Loucy (cell line): Measurements from ENCODE around the gene GPR45.

Experiments used
- H2AFZ ChIP-seq: fragments of 200-600 bp; sonication (generic); 2 replicates; pipeline ENCODE4 v1.6.0; 2016; ENCODE audit warnings: antibody characterized with exemption, mild to moderate bottlenecking, low read length, moderate library complexity
- H3F3A ChIP-seq: fragments of 200-600 bp; 2 replicates; pipeline ENCODE4 v1.6.0; 2016; ENCODE audit warnings: antibody characterized with exemption, low read depth, mild to moderate bottlenecking
- H3K27me3 ChIP-seq: fragments of 200-600 bp; sonication (generic); 2 replicates; pipeline ENCODE4 v1.6.1; 2014; ENCODE audit warnings: low read length, mild to moderate bottlenecking; ENCODE audit not compliant: insufficient read depth, poor library complexity, severe bottlenecking
- H3K36me3 ChIP-seq: fragments of 200-600 bp; sonication (generic); 2 replicates; pipeline ENCODE4 v1.6.1; 2016; ENCODE audit warnings: low read length; ENCODE audit not compliant: insufficient read depth
- H3K4me1 ChIP-seq: fragments of 200-600 bp; sonication (generic); 2 replicates; pipeline ENCODE4 v1.5.1; 2014; ENCODE audit warnings: low read length, mild to moderate bottlenecking; ENCODE audit not compliant: insufficient read depth, poor library complexity, severe bottlenecking
- H3K4me2 ChIP-seq: fragments of 200-600 bp; sonication (generic); 2 replicates; pipeline ENCODE4 v1.6.0; 2014; ENCODE audit warnings: antibody characterized with exemption, low read length, low read depth, mild to moderate bottlenecking; ENCODE audit not compliant: poor library complexity, severe bottlenecking
- H3K4me3 ChIP-seq: fragments of 200-600 bp; sonication (generic); 2 replicates; pipeline ENCODE4 v1.5.1; 2014; ENCODE audit warnings: low read length, mild to moderate bottlenecking, mixed read lengths; ENCODE audit not compliant: poor library complexity, severe bottlenecking
- H3K79me2 ChIP-seq: fragments of 200-600 bp; sonication (generic); 2 replicates; pipeline ENCODE4 v1.6.1; 2014; ENCODE audit warnings: low read length; ENCODE audit not compliant: insufficient read depth
- H3K9ac ChIP-seq: fragments of 200-600 bp; sonication (generic); 2 replicates; pipeline ENCODE4 v1.6.0; 2014; ENCODE audit warnings: mild to moderate bottlenecking, low read depth, low read length, moderate library complexity; ENCODE audit not compliant: poor library complexity, severe bottlenecking
- H3K9me2 ChIP-seq: fragments of 200-600 bp; sonication (generic); replicated peaks from 2 replicates; pipeline ENCODE4 v1.6.1; 2016; ENCODE audit warnings: low read depth, low read length, mixed read lengths
- H3K9me3 ChIP-seq: fragments of 200-600 bp; sonication (generic); 2 replicates; pipeline ENCODE4 v1.6.1; 2014; ENCODE audit warnings: mild to moderate bottlenecking, antibody characterized with exemption, low read length, low read depth; ENCODE audit not compliant: insufficient read depth
- H4K20me1 ChIP-seq: fragments of 200-600 bp; sonication (generic); 2 replicates; pipeline ENCODE4 v1.6.0; 2014; ENCODE audit warnings: antibody characterized with exemption, low read length, mild to moderate bottlenecking; ENCODE audit not compliant: insufficient read depth, poor library complexity, severe bottlenecking
- CTCF ChIP-seq: fragments of 200-600 bp; sonication (generic); conservative IDR thresholded peaks from 2 replicates; pipeline ENCODE4 v1.5.1; 2014; ENCODE audit warnings: mild to moderate bottlenecking, antibody characterized with exemption, low read length
- EZH2phosphoT487 ChIP-seq: fragments of 200-600 bp; IDR thresholded peaks from 2 replicates; pipeline ENCODE4 v1.6.1; 2018; ENCODE audit warnings: antibody characterized with exemption, mild to moderate bottlenecking, moderate library complexity, borderline replicate concordance

Gene GPR45

GRCh38 chr2:105279126-105279525 is 37.6 kb downstream of the GPR45 start:
- no peak overlapping the region for H3K4me3 ChIP-seq
- no peak overlapping the region for H2AFZ ChIP-seq
- no peaks in the 10 kb centered on the region for H3K79me2 ChIP-seq
- no peak for TF ChIP-seq CTCF
- TF ChIP-seq EZH2phosphoT487, result no peak
- H3F3A ChIP-seq, result no peaks in the 10 kb centered on the region
- no peaks in the 10 kb centered on the region for H3K27me3 ChIP-seq
- H3K4me1 ChIP-seq, result no peaks in the 10 kb centered on the region
- no peak overlapping the region for H3K9ac ChIP-seq
- H3K36me3 ChIP-seq, result peaks cover 98% of the 10 kb centered on the region; the same call in 1 of the 2 replicates
- no peak overlapping the region for H3K4me2 ChIP-seq
- H3K9me2 ChIP-seq, result no peaks in the 10 kb centered on the region
- no peaks in the 10 kb centered on the region for H4K20me1 ChIP-seq
- no peaks in the 10 kb centered on the region for H3K9me3 ChIP-seq

GRCh38 chr2:105280281-105280680 is 38.7 kb downstream of the GPR45 start:
- Histone ChIP-seq H3K79me2 (no peaks in the 10 kb centered on the region), H3K4me2 (no peak overlapping the region), H3K36me3 (peaks cover 98% of the 10 kb centered on the region; the same call in 1 of the 2 replicates), H3K9me2 (no peaks in the 10 kb centered on the region), H3K4me1 (no peaks in the 10 kb centered on the region), H3K4me3 (no peak overlapping the region), H3F3A (no peaks in the 10 kb centered on the region), H3K9ac (no peak overlapping the region), H3K27me3 (no peaks in the 10 kb centered on the region), H4K20me1 (no peaks in the 10 kb centered on the region), H3K9me3 (no peaks in the 10 kb centered on the region), H2AFZ (no peak overlapping the region)
- TF ChIP-seq EZH2phosphoT487 (no peak), CTCF (no peak)

GRCh38 chr2:105283532-105283931 is 42.0 kb downstream of the GPR45 start:
- Histone ChIP-seq H2AFZ (no peak overlapping the region), H4K20me1 (no peaks in the 10 kb centered on the region), H3K9me3 (no peaks in the 10 kb centered on the region), H3K9me2 (no peaks in the 10 kb centered on the region), H3F3A (no peaks in the 10 kb centered on the region), H3K36me3 (peaks cover 94% of the 10 kb centered on the region; the same call in 1 of the 2 replicates), H3K4me1 (no peaks in the 10 kb centered on the region), H3K79me2 (peaks cover 3% of the 10 kb centered on the region; the same call in 1 of the 2 replicates), H3K4me3 (no peak overlapping the region), H3K4me2 (no peak overlapping the region), H3K27me3 (no peaks in the 10 kb centered on the region), H3K9ac (no peak overlapping the region)
- TF ChIP-seq EZH2phosphoT487 (no peak), CTCF (no peak)
